Endothelial cell of umbilical vein (primary cell): ENCODE measurements around the gene KIF1B. TPM values are rescaled to one million over a fixed set of nuclear protein-coding genes. Genes with fewer than 3 reads are reported as not detected.

Experiments
- BruUV-seq: library from RNA; stranded (reverse); fragments of 400-500 nt; replicated peaks from 2 replicates; lab custom pipeline; 2021; lab: Mats Ljungman, UMichigan
- CTCF ChIA-PET: fragments of 300-600, 350-600 bp; sonication (Branson Sonifier 250); formaldehyde crosslinking; loops from one replicate; lab custom pipeline; 2021; ENCODE audit warnings: antibody characterized with exemption, inconsistent platforms; lab: Charles Lee
- POLR2A ChIA-PET: fragments of 300-600, 350-600 bp; sonication (Branson Sonifier 250); formaldehyde crosslinking; loops from one replicate; lab custom pipeline; 2021; ENCODE audit warnings: antibody characterized with exemption, inconsistent platforms; lab: Charles Lee
- DNase-seq: peaks from one replicate; pipeline ENCODE4 v3.0.0-alpha.2; 2011; ENCODE audit warnings: low read depth, low spot score
- FAIRE-seq: peaks from 2 replicates; lab custom pipeline; 2011; peaks lifted over from hg19 to GRCh38; lab: Jason Lieb, UNC
- H2AFZ ChIP-seq: 2 replicates; pipeline ENCODE4 v1.6.0; 2012; ENCODE audit warnings: low read depth, low read length, control low read depth, inconsistent platforms
- H3K27ac ChIP-seq: 2 replicates; pipeline ENCODE4 v1.5.1; 2011; ENCODE audit warnings: low read depth, mild to moderate bottlenecking, control low read depth, low read length, moderate library complexity; ENCODE audit not compliant: insufficient read depth
- H3K27me3 ChIP-seq, 2 experiments: 2 replicates each; pipeline versions ENCODE4 v1.6.0 to v1.6.1; 2011; ENCODE audit warnings: low read length in 2 of 2, mixed read lengths in 1 of 2; ENCODE audit not compliant: control insufficient read depth in 2 of 2, insufficient read depth in 2 of 2
- H3K36me3 ChIP-seq, 2 experiments: 2 replicates in 1 of 2; 3 replicates in 1 of 2; pipeline ENCODE4 v1.5.1; 2011; ENCODE audit warnings: low read length in 2 of 2, mild to moderate bottlenecking in 1 of 2, moderate library complexity in 1 of 2; ENCODE audit not compliant: control insufficient read depth in 2 of 2, insufficient read depth in 2 of 2; ENCODE audit errors: extremely low read depth in 1 of 2
- H3K4me1 ChIP-seq: 3 replicates; pipeline ENCODE4 v1.5.1; 2011; ENCODE audit warnings: mild to moderate bottlenecking, low read length; ENCODE audit not compliant: control insufficient read depth, insufficient read depth; ENCODE audit errors: extremely low read depth
- H3K4me2 ChIP-seq: 2 replicates; pipeline ENCODE4 v1.6.1; 2011; ENCODE audit warnings: low read length, control low read depth, mixed read lengths; ENCODE audit not compliant: insufficient read depth
- H3K4me3 ChIP-seq, 3 experiments: fragments of 200-600 bp in 1 of 3; sonication (generic), shearing (Covaris generic) in 1 of 3; replicated peaks in 1 of 3; 2 replicates each; pipeline ENCODE4 v1.5.1; 2011 to 2016; ENCODE audit warnings: control low read depth in 3 of 3, low read length in 3 of 3, mild to moderate bottlenecking in 2 of 3, inconsistent platforms in 1 of 3, low read depth in 1 of 3, moderate library complexity in 1 of 3; ENCODE audit not compliant: insufficient read depth in 1 of 3
- H3K79me2 ChIP-seq: 2 replicates; pipeline ENCODE4 v1.6.0; 2012; ENCODE audit warnings: low read length, inconsistent platforms; ENCODE audit not compliant: control insufficient read depth, insufficient read depth
- H3K9ac ChIP-seq: replicated peaks from 2 replicates; pipeline ENCODE3; 2011; ENCODE audit warnings: low read length, control low read depth; ENCODE audit not compliant: insufficient read depth; ENCODE audit errors: extremely low read depth
- H3K9me1 ChIP-seq: replicated peaks from 3 replicates; pipeline ENCODE4 v1.6.0; 2011; ENCODE audit warnings: mild to moderate bottlenecking, low read length; ENCODE audit not compliant: control insufficient read depth, insufficient read depth; ENCODE audit errors: extremely low read depth
- H3K9me3 ChIP-seq: replicated peaks from 2 replicates; pipeline ENCODE4 v1.5.1; 2012; ENCODE audit warnings: low read length, inconsistent platforms; ENCODE audit not compliant: control insufficient read depth, insufficient read depth
- H4K20me1 ChIP-seq: replicated peaks from 2 replicates; pipeline ENCODE3; 2011; ENCODE audit warnings: mild to moderate bottlenecking, low read length; ENCODE audit not compliant: control insufficient read depth, insufficient read depth; ENCODE audit errors: extremely low read depth
- CTCF ChIP-seq, 2 donors: IDR thresholded peaks; 1 replicate in 1 of 2; 2 replicates in 1 of 2; pipeline ENCODE4 v1.5.1; 2011; ENCODE audit warnings: low read length in 2 of 2, mild to moderate bottlenecking in 2 of 2, moderate library complexity in 2 of 2, control low read depth in 1 of 2, inconsistent platforms in 1 of 2, low read depth in 1 of 2; ENCODE audit not compliant: insufficient read depth in 1 of 2; ENCODE audit errors: extremely low read depth in 1 of 2
- EZH2 ChIP-seq: IDR thresholded peaks from 2 replicates; pipeline ENCODE4 v1.6.1; 2012; ENCODE audit warnings: borderline replicate concordance, low read depth, mild to moderate bottlenecking, moderate library complexity, low read length, inconsistent platforms; ENCODE audit not compliant: severe bottlenecking
- FOS ChIP-seq: IDR thresholded peaks from 2 replicates; pipeline ENCODE4 v1.6.1; 2011; ENCODE audit warnings: mild to moderate bottlenecking, low read length, moderate library complexity, borderline replicate concordance; ENCODE audit not compliant: insufficient read depth
- GATA2 ChIP-seq: IDR thresholded peaks from 2 replicates; pipeline ENCODE4 v1.7.0; 2011; ENCODE audit warnings: low read depth, mild to moderate bottlenecking, moderate library complexity, mixed read lengths, low read length; ENCODE audit not compliant: insufficient read length, insufficient read depth
- JUN ChIP-seq: IDR thresholded peaks from 2 replicates; pipeline ENCODE4 v1.6.1; 2011; ENCODE audit warnings: borderline replicate concordance, low read depth; ENCODE audit not compliant: insufficient read length, insufficient read depth
- MAX ChIP-seq: IDR thresholded peaks from 2 replicates; pipeline ENCODE4 v1.6.1; 2011; ENCODE audit not compliant: insufficient read depth, insufficient read length
- MYC ChIP-seq: IDR thresholded peaks from one replicate; pipeline ENCODE4 v1.6.1; 2011; ENCODE audit warnings: mild to moderate bottlenecking, low read depth, low read length
- POLR2A ChIP-seq: IDR thresholded peaks from 2 replicates; pipeline ENCODE4 v1.6.1; 2012; ENCODE audit warnings: low read depth, mild to moderate bottlenecking, control low read depth, low read length
- POLR2AphosphoS5 ChIP-seq: IDR thresholded peaks from 2 replicates; pipeline ENCODE4 v1.6.1; 2012; ENCODE audit warnings: low read depth, mild to moderate bottlenecking, control low read depth, low read length, moderate library complexity; ENCODE audit not compliant: insufficient read depth
- dilution Hi-C: fragments of 300-500 bp; cut with MboI; formaldehyde crosslinking; loops from one replicate; pipeline ENCODE4 v1.15.0; 2019; ENCODE audit warnings: low sequenced_read_pairs; ENCODE audit not compliant: extremely low pct_ligation_motif_present
- intact Hi-C: fragments of 100-400 bp; cut with micrococcal nuclease; formaldehyde crosslinking; loops from one replicate; pipeline ENCODE4 v1.10.0; 2022
- polyA plus RNA-seq, 4 experiments: library from polyadenylated mRNA; depleted of rRNA in 3 of 4; stranded (reverse) in 3 of 4; unstranded in 1 of 4; fragments of >200 nt; gene quantifications; 2 replicates each; pipeline versions ENCODE4 v1.2.1 to v1.2.3, GENCODE V29; 2011 to 2012; ENCODE audit warnings: missing spikeins in 1 of 4
- total RNA-seq: library from RNA; stranded (reverse); gene quantifications from 2 replicates; pipeline ENCODE4 v1.2.3, GENCODE V29; 2021

Gene KIF1B
- total and polyA plus RNA-seq, 2 donors (not counting 3 experiments of a cell fraction or from before 2014, with no cell fraction given): 14.8 to 58.6 TPM

GRCh38 chr1:10209590-10209904 is 823 bp upstream of the KIF1B start:
- POLR2A ChIA-PET: interaction anchor here (1.1 to 1.3 kb wide), 2 partner anchors 16 to 56 kb away, joined by 3 read pairs; no protein-coding TSS in a partner anchor
- dilution Hi-C loops: no loop called here

More at GRCh38 chr1:10209590-10209904, 823 bp upstream of the KIF1B start:
- FAIRE-seq (no peak), DNase-seq (no peak)
- Histone ChIP-seq H3K4me3 (peak overlapping the region; percentile 46 to 63 (median 56)), H3K79me2 (peaks cover 29% of the 10 kb centered on the region), H3K4me1 (peaks cover 15% of the 10 kb centered on the region), H3K27ac (peak overlapping the region; percentile 79), H3K36me3 (no peaks in the 10 kb centered on the region), H4K20me1 (no peaks in the 10 kb centered on the region), H3K4me2 (peak overlapping the region; percentile 71), H3K9me3 (no peaks in the 10 kb centered on the region), H3K27me3 (no peaks in the 10 kb centered on the region), H3K9me1 (no peaks in the 10 kb centered on the region), H2AFZ (peak overlapping the region; percentile 52), H3K9ac (peak overlapping the region; percentile 94)
- CTCF ChIA-PET: interaction anchor here (0.6 to 2.5 kb wide), 47 partner anchors 9 to 301 kb away, joined by 3 to 24 read pairs (median 5); partner anchors contain the start of genes CENPS and CTNNBIP1
- TF ChIP-seq CTCF (IDR thresholded peaks at IDR 0.05; ENCODE audit: extremely low read depth in 1 of 2, insufficient read depth in 1 of 2, low read depth in 1 of 2, low read length in 2 of 2) (no peak), POLR2A (no peak), FOS (no peak), MYC (no peak), GATA2 (no peak), JUN (no peak), MAX (no peak), EZH2 (no peak), POLR2AphosphoS5 (no peak)
- no TSS peak for BruUV-seq
- intact Hi-C loops: no loop called here
